GM15510 (cell line): Measurements from ENCODE around the gene PLCL2.

Experiments used
- POLR2A ChIP-seq: IDR thresholded peaks from 3 replicates; pipeline ENCODE4 v1.6.1; 2011; ENCODE audit warnings: borderline replicate concordance; ENCODE audit not compliant: insufficient read length; ENCODE audit errors: extremely low read depth

The PLCL2 gene

DNA sequence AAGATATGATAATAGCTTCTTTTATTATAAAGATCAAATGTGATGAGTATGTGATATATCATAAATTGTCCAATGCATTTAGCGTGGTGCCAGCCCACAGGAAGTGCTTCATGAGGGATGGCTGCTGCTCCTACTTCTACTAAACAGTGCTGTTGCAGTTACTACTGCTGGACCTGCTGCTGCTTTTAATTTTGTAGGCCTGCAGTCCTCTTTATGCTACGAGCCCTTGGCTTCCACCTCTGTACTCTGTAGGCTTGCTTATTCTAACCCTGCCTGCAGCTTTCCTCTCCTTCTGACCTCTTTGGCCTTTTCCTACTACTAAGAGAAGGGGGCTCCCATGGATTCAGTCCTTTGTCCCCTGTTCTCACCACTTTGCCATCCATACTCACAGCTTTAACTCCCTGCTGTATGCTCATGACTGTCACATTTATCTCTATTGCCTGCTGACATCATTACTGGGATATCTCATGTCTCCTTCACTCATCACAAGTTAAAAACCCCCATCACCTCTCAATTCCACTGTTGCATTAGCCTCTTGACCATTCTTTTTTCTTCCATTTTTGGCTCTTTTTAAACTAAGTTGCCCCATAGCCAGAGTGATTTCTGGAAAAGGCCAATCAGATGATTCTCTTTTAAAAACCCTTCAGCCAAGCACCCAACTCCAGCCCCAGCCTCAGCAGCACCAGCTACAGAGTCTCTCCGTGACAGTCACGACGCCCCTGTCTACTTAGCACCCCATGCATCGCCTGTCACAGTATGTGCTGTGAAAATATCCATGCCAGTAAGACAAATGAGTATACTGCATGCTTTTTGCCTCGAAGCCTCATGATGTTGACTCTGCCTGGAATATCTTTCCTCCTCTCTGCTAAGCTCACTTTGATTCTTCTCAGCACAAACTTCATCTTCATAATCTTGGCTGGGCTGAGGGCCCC is 56.3 kb downstream of the PLCL2 start:
- TF ChIP-seq POLR2A, result no peak

DNA sequence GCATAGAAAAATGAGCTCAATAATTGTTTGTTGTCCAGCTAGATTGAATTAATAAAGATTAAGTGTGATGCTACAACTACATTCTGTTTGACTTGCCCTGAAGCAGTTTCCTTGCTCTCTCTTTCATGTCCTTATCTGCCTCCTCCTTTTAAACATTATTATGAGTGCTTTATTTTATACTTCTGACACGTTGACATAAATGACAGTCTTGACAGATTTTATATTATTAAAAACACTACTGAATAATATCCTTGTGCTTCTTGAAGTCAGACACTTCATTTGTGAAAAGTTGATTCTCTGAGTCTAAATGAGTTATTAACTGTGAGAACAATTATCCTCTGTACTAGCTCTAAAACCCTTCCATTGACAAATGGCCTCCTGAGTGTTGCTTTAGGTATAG is 58.2 kb downstream of the PLCL2 start:
- TF ChIP-seq POLR2A, result no peak

DNA sequence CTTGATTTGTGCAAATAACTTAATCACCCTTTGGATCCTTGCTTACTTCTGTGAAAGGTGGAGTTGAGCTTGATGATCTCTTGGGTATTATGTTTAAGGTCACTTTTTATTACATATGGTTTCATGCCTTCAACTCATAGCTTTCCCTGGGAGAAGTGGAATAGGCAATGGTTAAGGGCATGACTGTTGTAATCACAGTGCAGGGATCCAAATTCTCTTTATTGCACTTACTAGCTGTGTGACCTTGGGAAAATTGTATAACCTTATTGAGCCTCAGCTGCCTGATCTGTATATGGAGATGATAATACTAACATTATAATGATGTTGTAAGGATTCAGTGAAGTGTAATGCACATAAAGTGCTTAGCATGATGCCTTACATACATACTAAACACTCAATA is 59.1 kb downstream of the PLCL2 start:
- TF ChIP-seq POLR2A, result no peak

DNA sequence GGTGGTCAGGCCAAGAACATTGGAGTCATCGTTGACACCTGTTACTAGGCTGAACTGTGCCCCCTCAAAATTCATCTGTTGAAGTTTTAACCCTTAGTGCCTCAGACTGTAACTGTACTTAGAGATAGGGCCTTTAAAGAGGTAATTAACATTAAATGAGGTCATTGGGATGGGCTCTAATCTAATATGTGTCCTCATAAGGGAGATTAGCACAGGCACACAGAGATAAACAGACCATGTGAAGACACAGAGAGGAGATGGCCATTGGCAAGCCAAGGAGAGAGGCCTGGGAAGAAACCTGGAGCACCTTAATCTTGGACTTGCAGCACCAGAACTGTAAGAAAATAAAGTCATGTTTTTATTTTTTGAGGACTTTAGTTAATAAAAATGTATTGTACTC is 59.6 kb downstream of the PLCL2 start:
- TF ChIP-seq POLR2A, result no peak

DNA sequence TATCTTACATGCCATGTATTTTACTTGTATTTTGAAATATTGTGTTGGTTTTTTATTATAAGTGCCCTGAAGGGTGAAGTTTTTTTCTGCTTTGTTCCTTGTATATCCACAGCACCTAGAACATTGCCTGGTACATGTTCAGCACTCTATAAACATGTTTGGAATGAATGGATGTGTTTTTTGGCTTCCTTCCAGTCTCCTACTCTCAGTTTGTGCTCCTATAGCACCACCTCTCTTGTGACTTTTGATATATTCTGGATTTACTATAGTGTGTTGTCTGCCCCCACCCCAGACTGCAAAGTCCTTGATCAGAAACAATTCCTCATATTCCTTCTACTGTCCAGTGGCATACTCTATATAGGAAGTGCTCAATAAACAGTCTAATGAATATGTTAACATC is 60.6 kb downstream of the PLCL2 start:
- no peak for TF ChIP-seq POLR2A

DNA sequence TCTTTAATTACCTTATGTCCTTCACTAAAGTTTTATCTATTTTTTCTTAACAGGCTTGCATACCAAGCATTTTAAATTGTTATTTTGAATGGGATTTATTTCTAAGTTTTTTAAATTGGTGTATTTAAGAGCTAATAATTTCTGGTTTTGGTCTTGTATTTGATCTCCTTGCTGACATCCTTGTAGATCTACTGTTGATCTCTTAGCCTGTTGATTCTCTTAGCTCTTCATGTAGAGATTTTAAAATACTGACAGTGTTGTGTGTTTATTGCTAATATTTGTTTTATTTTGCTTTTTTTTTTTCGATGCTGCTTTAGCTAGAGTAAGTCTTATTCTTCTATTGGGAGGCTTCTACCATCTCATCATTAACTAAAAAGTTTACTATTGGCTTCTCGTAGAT is 65.5 kb downstream of the PLCL2 start:
- no peak for TF ChIP-seq POLR2A

DNA sequence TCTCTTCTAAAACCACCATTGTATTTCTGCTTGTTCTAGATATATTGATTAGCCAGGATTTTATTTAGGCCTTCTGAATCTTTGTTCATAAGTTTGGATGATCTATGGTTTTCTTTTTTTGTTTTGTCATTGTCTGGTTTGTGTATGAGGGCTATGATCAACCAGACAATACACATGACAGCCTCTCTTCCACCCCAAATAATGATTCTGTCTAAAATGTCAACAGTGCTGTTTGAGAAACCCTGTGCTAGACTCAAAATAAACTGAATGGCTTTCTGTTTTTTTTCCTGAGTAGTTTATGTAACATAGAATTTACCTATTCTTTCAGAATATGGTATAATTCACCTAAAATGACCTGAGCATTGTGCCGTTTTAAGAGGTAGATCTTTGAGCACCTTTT is 66.1 kb downstream of the PLCL2 start:
- TF ChIP-seq POLR2A, result no peak

DNA sequence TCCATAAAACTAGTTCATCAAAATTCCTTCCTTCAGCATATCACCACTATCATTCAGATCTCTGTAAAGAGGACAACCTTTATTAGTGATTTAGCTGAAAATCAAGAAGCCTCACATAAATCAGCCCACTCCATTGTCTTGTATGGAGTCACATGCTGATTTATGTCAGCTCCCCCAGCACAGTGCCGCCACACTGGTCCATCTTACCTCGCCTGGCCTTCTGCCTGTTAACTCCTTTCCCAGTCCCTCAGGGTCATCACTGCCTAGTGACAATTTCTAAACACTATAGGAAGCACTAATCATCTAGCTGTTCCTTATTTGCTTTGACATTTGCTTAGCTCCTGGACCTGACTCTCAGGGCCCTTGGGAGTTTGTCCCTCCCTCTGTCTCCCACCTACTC is 75.4 kb downstream of the PLCL2 start:
- no peak for TF ChIP-seq POLR2A

DNA sequence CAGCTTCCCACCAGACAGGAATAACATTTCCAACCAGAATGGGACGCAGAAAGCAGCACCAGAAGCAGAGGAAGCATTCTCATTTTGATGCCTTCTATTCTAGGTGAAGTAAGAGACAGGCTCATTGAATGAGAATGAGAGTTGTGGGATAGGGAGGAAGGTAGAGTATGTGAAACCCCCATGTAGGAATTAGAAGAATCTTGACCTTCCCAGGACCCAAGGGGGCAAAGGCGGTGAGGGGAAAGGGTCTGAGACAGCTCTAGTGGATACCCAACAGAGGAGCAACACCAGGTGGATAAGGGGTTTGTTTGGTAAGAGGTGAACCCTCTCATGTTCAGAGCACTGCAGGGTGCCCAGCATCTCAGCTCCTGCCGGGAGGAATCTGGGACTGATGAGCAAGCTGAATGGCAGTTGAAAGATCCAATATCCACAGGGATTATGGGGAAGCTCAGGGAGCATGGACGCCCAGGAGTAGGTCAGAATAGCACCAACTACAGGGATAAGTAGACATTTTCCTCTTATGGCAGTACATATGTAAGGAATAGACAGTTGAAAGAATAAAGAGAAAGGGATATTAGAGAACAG is 77.0 kb downstream of the PLCL2 start:
- TF ChIP-seq POLR2A, result no peak

DNA sequence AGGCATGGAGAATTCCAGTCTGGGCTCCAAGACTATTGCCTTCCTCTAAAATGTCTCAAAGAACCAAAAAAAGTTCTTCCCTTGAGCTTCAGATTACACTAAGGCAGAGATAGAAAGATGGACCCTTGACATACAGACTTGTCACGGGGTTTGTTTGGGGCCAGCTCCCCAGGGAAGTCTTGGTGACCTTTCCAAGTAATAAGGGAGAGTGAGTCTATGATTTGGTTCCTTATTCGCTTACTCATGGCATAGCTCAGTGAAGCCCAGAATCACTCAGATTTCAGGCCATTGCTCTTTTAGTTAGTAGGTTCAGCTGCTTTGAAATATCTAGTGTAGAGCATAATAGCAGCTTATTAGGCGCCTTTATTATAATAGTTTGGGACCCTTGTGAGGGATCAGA is 90.3 kb downstream of the PLCL2 start:
- no peak for TF ChIP-seq POLR2A

DNA sequence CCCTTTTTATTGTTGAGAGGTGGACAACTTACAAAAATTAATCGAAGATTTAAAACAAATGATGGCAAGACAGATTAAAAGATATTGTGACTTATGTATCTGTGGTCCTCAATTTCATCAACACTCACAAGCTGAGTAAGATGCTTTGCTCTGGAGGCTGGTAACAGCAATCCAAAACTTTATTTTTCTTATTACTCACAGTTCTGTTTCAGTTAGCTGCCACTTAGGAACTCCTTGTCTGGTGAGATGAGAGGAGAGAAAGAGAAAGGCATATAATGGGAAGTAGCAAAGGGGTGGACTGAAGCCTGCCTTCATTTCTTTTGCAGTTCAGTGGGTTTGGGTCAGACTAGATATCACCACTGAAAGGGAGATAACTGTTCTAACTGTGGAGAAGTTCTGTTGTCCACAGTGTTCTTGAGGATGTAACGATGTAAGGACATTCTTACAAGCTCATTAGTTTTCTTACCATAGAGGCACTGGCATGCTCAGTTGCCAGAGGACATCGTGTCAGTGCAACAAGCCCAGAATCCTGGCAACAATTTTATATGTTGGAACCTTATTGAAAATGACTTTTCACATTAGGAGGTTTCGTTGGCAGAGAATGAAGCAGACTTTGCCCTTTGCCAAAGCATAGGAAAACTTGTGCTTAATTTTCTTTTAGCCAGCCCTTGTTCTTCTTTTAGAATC is 93.6 kb downstream of the PLCL2 start:
- TF ChIP-seq POLR2A, result no peak

DNA sequence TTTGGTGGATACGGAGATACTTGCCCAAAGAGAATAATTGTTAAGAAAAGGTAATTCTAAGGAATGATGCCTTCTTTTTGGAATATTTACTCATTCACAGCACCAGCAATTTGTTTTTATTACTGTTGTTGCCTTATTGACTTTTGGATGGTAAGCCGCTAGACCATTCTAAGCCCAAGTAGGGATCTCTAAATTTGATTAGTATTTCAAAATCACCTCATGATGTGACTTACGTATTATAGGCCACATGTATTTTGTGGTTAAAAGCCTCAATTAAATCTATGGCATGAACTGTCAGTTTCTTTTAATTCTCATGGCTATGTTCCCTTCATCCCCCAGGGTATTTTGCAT is 94.1 kb downstream of the PLCL2 start:
- no peak for TF ChIP-seq POLR2A

DNA sequence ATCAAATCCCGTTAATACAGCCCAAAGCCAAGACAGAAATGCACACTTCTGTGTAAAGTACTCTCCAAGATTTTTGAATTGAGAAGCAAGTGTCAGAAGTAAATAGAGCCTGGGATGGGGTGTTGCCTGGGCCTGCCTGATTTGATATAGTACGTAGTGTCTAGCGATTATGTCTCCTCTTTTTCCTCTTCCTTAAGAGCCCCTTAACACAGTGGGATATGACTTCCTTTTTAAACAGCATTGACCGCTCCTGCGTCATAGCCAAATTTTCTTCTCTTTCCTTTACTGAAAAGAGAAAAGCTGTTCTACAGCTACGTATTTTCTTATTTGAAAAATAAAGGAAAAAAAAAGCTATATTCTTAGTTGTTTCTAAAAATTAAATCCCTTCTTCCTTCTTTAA is 97.7 kb downstream of the PLCL2 start:
- no peak for TF ChIP-seq POLR2A

DNA sequence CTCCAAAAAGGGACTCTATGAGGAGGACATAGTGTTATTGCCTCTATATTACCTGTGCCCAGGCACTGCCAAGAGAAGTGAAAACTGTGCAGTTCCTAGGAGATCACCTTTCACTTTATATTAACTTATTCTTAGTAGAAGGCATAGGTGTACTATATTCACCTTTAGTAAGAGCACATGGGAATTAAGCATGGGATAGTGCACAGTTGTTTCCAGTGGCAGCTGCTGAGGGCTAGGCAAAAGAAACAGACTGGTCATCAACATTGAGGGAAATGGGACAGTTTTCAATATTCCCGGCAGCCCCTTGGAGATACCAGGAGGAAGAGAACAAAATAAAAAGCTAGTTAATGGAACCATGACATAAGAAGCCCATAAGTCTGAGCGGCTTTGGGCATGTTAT is 100.9 kb downstream of the PLCL2 start:
- TF ChIP-seq POLR2A, result no peak

DNA sequence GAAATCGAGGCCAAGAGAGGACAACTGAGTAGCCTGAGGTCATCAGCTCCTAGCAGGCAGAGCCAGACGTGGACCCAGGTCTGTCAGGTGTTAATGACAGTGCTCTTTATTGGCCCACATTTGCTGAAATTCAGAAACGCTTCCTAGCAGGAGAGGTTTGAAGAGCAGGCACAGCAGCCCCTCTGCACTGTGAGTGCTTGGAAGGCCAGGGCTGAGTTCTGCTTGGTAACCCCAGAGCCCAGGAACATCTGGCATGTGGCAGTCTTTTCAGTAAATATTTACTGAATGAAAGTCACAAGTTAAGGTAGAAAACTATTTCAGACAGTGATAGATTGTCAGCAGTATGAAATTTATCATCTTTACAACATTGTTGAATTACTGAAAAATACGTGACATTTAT is 102.4 kb downstream of the PLCL2 start:
- TF ChIP-seq POLR2A, result no peak

DNA sequence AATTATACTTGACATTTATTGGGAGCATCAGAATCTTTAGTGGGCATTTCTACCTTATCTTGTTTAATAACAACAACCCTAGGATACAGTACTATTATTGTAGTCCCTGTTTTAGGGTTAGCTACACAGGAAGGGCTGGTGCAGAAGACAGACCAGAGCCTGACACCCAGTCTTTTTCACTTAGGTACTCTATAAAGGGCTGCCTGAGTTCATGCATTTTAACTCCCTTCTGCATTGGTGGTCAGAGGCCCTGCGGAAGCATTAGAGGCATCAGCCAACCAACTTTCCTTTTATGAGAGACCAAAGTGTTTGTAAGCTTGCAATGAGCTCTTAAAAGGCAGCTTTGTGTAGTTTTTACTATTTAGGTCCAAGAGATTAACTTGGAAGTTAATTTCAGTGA is 105.4 kb downstream of the PLCL2 start:
- TF ChIP-seq POLR2A, result no peak
